IMR-90 (cell line): ENCODE results near the gene MRPS26. TPM values are rescaled to one million over a fixed set of nuclear protein-coding genes. Genes with fewer than 3 reads are reported as not detected.

ENCODE experiments used
- ATAC-seq: fragments of 200-7000 bp; cut with Tn5 transposase; 2 replicates; pipeline ENCODE4 v1.9.1; 2020; ENCODE audit warnings: low read depth, mild to moderate bottlenecking, moderate library complexity
- BruUV-seq: library from RNA; stranded (reverse); fragments of 400-500 nt; replicated peaks from 2 replicates; lab custom pipeline; 2021; lab: Mats Ljungman, UMichigan
- CTCF ChIA-PET: fragments of 300-600 bp; formaldehyde crosslinking; extraction: SDS; loops from one replicate; lab custom pipeline; 2021; ENCODE audit warnings: antibody characterized with exemption; lab: Yijun Ruan, JAX
- POLR2A ChIA-PET: fragments of 300-600 bp; sonication (Branson Sonifier 250); formaldehyde crosslinking; loops from one replicate; lab custom pipeline; 2022; ENCODE audit warnings: antibody characterized with exemption; ENCODE audit not compliant: unreplicated experiment; lab: Charles Lee
- DNase-seq: peaks from one replicate; pipeline ENCODE4 v3.0.0; 2013
- H2AFZ ChIP-seq: replicated peaks from 2 replicates; pipeline ENCODE3; 2013; ENCODE audit warnings: low read length, mild to moderate bottlenecking; ENCODE audit not compliant: poor library complexity
- H2AK5ac ChIP-seq: 2 replicates; pipeline ENCODE4 v1.6.1; 2013; ENCODE audit warnings: low read depth, low read length, inconsistent platforms
- H2AK9ac ChIP-seq: replicated peaks from 2 replicates; pipeline ENCODE3; 2013; ENCODE audit warnings: mild to moderate bottlenecking, low read depth, low read length, moderate library complexity; ENCODE audit not compliant: poor library complexity
- H2BK120ac ChIP-seq: 2 replicates; pipeline ENCODE4 v1.6.1; 2013; ENCODE audit warnings: low read depth, low read length, inconsistent platforms
- H2BK15ac ChIP-seq: 3 replicates; pipeline ENCODE4 v1.6.1; 2013; ENCODE audit warnings: low read depth, low read length, inconsistent platforms
- H2BK20ac ChIP-seq: 2 replicates; pipeline ENCODE4 v1.6.1; 2013; ENCODE audit warnings: low read depth, mild to moderate bottlenecking, inconsistent platforms, low read length, moderate library complexity
- H2BK5ac ChIP-seq: 2 replicates; pipeline ENCODE4 v1.6.1; 2013; ENCODE audit warnings: mild to moderate bottlenecking, low read depth, low read length, inconsistent platforms; ENCODE audit not compliant: poor library complexity, severe bottlenecking
- H3K14ac ChIP-seq: replicated peaks from 2 replicates; pipeline ENCODE4 v1.6.1; 2013; ENCODE audit warnings: low read depth, low read length, inconsistent platforms
- H3K18ac ChIP-seq: 2 replicates; pipeline ENCODE4 v1.6.1; 2013; ENCODE audit warnings: low read depth, low read length, control low read depth
- H3K23ac ChIP-seq: 2 replicates; pipeline ENCODE4 v1.6.1; 2013; ENCODE audit warnings: low read depth, low read length, inconsistent platforms
- H3K27ac ChIP-seq: 2 replicates; pipeline ENCODE4 v1.5.1; 2013; ENCODE audit warnings: mild to moderate bottlenecking, control low read depth, low read length; ENCODE audit not compliant: insufficient read depth
- H3K27me3 ChIP-seq: 2 replicates; pipeline ENCODE4 v1.6.1; 2013; ENCODE audit warnings: low read length; ENCODE audit not compliant: control insufficient read depth, insufficient read depth
- H3K36me3 ChIP-seq: 2 replicates; pipeline ENCODE4 v1.6.1; 2013; ENCODE audit warnings: low read length, mixed read lengths; ENCODE audit not compliant: control insufficient read depth, insufficient read depth
- H3K4ac ChIP-seq: 2 replicates; pipeline ENCODE4 v1.6.1; 2013; ENCODE audit warnings: low read depth, low read length, inconsistent platforms
- H3K4me1 ChIP-seq: 2 replicates; pipeline ENCODE4 v1.6.1; 2013; ENCODE audit warnings: low read length, mixed read lengths; ENCODE audit not compliant: control insufficient read depth, insufficient read depth
- H3K4me2 ChIP-seq: 2 replicates; pipeline ENCODE4 v1.6.1; 2013; ENCODE audit warnings: low read depth, mild to moderate bottlenecking, control low read depth, low read length, moderate library complexity
- H3K4me3 ChIP-seq: 2 replicates; pipeline ENCODE4 v1.5.1; 2013; ENCODE audit warnings: low read depth, mild to moderate bottlenecking, control low read depth, low read length, moderate library complexity; ENCODE audit not compliant: insufficient read depth
- H3K56ac ChIP-seq: 2 replicates; pipeline ENCODE4 v1.6.1; 2013; ENCODE audit warnings: low read length, inconsistent platforms; ENCODE audit not compliant: insufficient read depth; ENCODE audit errors: extremely low read depth
- H3K79me1 ChIP-seq, 2 experiments: 2 replicates each; pipeline ENCODE4 v1.6.1; 2013; ENCODE audit warnings: low read length in 2 of 2, inconsistent platforms in 1 of 2, low read depth in 1 of 2
- H3K9ac ChIP-seq: 2 replicates; pipeline ENCODE4 v1.6.1; 2013; ENCODE audit warnings: low read depth, low read length, control low read depth
- H3K9me1 ChIP-seq: 2 replicates; pipeline ENCODE4 v1.6.1; 2013; ENCODE audit warnings: low read length, inconsistent platforms; ENCODE audit not compliant: insufficient read depth
- H3K9me3 ChIP-seq: 2 replicates; pipeline ENCODE4 v1.6.1; 2013; ENCODE audit warnings: low read length; ENCODE audit not compliant: control insufficient read depth, insufficient read depth
- H4K20me1 ChIP-seq: 2 replicates; pipeline ENCODE4 v1.6.1; 2013; ENCODE audit warnings: low read length, inconsistent platforms; ENCODE audit not compliant: insufficient read depth
- H4K5ac ChIP-seq: 2 replicates; pipeline ENCODE4 v1.6.1; 2013; ENCODE audit warnings: mild to moderate bottlenecking, low read depth, low read length, control low read depth
- H4K8ac ChIP-seq, 2 experiments: 2 replicates each; pipeline ENCODE4 v1.6.1; 2013; ENCODE audit warnings: low read depth in 2 of 2, low read length in 2 of 2, control low read depth in 1 of 2, inconsistent platforms in 1 of 2
- H4K91ac ChIP-seq: 2 replicates; pipeline ENCODE4 v1.6.1; 2013; ENCODE audit warnings: low read depth, low read length, inconsistent platforms; ENCODE audit not compliant: insufficient read depth
- BHLHE40 ChIP-seq: fragments of 150-350 bp; IDR thresholded peaks from 2 replicates; pipeline ENCODE4 v1.6.1; 2016; ENCODE audit warnings: mild to moderate bottlenecking, low read depth, low read length
- CEBPB ChIP-seq: IDR thresholded peaks from 2 replicates; pipeline ENCODE4 v1.6.1; 2012; ENCODE audit warnings: low read depth, low read length, improper control_type of control experiment
- CHD1 ChIP-seq: IDR thresholded peaks from 2 replicates; pipeline ENCODE4 v1.6.1; 2012; ENCODE audit warnings: low read depth, low read length, improper control_type of control experiment
- FOS ChIP-seq: fragments of 150-350 bp; IDR thresholded peaks from 2 replicates; pipeline ENCODE4 v1.6.1; 2016; ENCODE audit warnings: low read depth, low read length
- MAFK ChIP-seq: IDR thresholded peaks from 2 replicates; pipeline ENCODE4 v1.6.1; 2012; ENCODE audit warnings: low read depth, low read length, improper control_type of control experiment
- MAZ ChIP-seq: IDR thresholded peaks from 2 replicates; pipeline ENCODE4 v1.6.1; 2012; ENCODE audit warnings: low read depth, mild to moderate bottlenecking, low read length, improper control_type of control experiment, moderate library complexity, borderline replicate concordance
- MXI1 ChIP-seq: IDR thresholded peaks from 2 replicates; pipeline ENCODE4 v1.6.1; 2012; ENCODE audit warnings: low read depth, mild to moderate bottlenecking, low read length, moderate library complexity, borderline replicate concordance
- NFE2L2 ChIP-seq: fragments of 150-350 bp; IDR thresholded peaks from 2 replicates; pipeline ENCODE4 v1.6.1; 2016; ENCODE audit warnings: low read depth, mild to moderate bottlenecking, low read length
- POLR2A ChIP-seq: IDR thresholded peaks from 2 replicates; pipeline ENCODE4 v1.6.1; 2012; ENCODE audit warnings: mild to moderate bottlenecking, low read depth, low read length
- RAD21 ChIP-seq: IDR thresholded peaks from 2 replicates; pipeline ENCODE4 v1.6.1; 2012; ENCODE audit warnings: low read length, improper control_type of control experiment
- RCOR1 ChIP-seq: IDR thresholded peaks from 2 replicates; pipeline ENCODE4 v1.6.1; 2012; ENCODE audit warnings: mild to moderate bottlenecking, low read length, improper control_type of control experiment; ENCODE audit not compliant: insufficient replicate concordance
- RFX5 ChIP-seq: IDR thresholded peaks from 2 replicates; pipeline ENCODE4 v1.8.0; 2012; ENCODE audit warnings: low read depth, mild to moderate bottlenecking, low read length, moderate library complexity
- SMC3 ChIP-seq: fragments of 150-350 bp; IDR thresholded peaks from 2 replicates; pipeline ENCODE4 v1.6.1; 2016; ENCODE audit warnings: low read depth, mild to moderate bottlenecking, antibody characterized with exemption, low read length, moderate library complexity
- WGBS, 2 experiments: methylation state at CpG; one replicate each; pipeline versions ENCODE4 v1.1.5 to v1.1.7; 2013; ENCODE audit warnings: missing lambda C conversion rate in 2 of 2; ENCODE audit not compliant: insufficient read length in 1 of 2; ENCODE audit errors: extremely low coverage in 2 of 2; 5-methylcytosine and 5-hydroxymethylcytosine counted together
- dilution Hi-C: fragments of 300-500 bp; cut with HindIII; formaldehyde crosslinking; loops from one replicate; pipeline ENCODE4 v1.14.3; 2018; ENCODE audit warnings: low sequenced_read_pairs; ENCODE audit not compliant: unreplicated experiment
- in situ Hi-C: fragments of 300-500 bp; cut with MboI; formaldehyde crosslinking; loops from 3 replicates; pipeline ENCODE4 v1.14.3; 2019; ENCODE audit warnings: low sequenced_read_pairs, inconsistent platforms, mixed read lengths
- intact Hi-C: fragments of 100-400 bp; cut with micrococcal nuclease; formaldehyde crosslinking; loops from 2 replicates; pipeline ENCODE4 v1.10.0; 2022
- polyA plus RNA-seq, 3 experiments: library from polyadenylated mRNA; depleted of rRNA; stranded (reverse); fragments of >200 nt; gene quantifications; 2 replicates each; pipeline ENCODE4 v1.2.3, GENCODE V29; 2012; ENCODE audit warnings: low replicate concordance in 1 of 3
- total RNA-seq: library from RNA; depleted of rRNA; stranded (reverse); fragments of >200 nt; gene quantifications from 2 replicates; pipeline ENCODE4 v1.2.3, GENCODE V29; 2012
- TF ChIP-seq, protein P1 (sequence below): conservative IDR thresholded peaks from 2 replicates; pipeline ENCODE4 v1.5.1; 2012; ENCODE audit warnings: mild to moderate bottlenecking, low read depth, low read length, improper control_type of control experiment
- TF ChIP-seq, protein P2 (sequence below): fragments of 150-350 bp; IDR thresholded peaks from 2 replicates; pipeline ENCODE4 v1.6.1; 2017; ENCODE audit warnings: mild to moderate bottlenecking, antibody characterized with exemption, low read length, low read depth
- TF ChIP-seq, protein P3 (sequence below): fragments of 150-350 bp; IDR thresholded peaks from 2 replicates; pipeline ENCODE4 v1.6.1; 2016; ENCODE audit warnings: low read depth, mild to moderate bottlenecking, low read length, moderate library complexity, borderline replicate concordance

The MRPS26 gene
- total and polyA plus RNA-seq, 2 of the 4 experiments (the other 2 are of a cell fraction): 22.2 to 38.6 TPM

DNA sequence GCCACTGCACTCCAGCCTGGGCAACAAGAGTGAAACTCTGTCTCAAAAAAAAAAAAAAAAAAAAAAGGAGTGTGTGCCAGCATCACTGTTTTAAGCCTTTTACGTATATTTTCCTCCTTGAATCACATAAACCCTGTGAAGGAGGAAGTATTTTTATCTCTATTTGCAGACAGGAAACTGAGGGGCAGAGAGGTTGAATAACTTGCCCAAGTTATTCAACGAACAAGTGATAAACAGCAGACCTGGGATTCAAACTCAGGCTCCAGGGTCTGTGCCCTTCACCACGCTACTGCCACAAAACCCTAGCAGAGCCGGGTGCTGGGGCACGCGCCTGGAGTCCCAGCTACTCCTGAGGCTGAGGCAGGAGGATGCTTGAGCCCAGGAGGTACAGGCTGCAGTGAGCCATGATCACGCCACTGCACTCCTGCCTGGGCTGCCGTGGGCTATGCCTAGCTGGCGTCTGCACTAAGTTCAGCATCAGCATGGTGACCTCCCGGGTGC, 48.1 kb downstream of the MRPS26 start:
- 79% methylated on average over 5 of the region's 10 CpGs; no CpG with 5 or more reads in 1 of the 2 experiments for WGBS, 2 experiments
- Histone ChIP-seq H3K4me2 (no peak overlapping the region), H3K4ac (no peak overlapping the region), H3K14ac (no peak overlapping the region; the same call in 1 of the 2 replicates), H4K5ac (no peak overlapping the region), H3K9me1 (no peaks in the 10 kb centered on the region), H3K56ac (no peak overlapping the region), H2BK5ac (no peak overlapping the region), H3K9me3 (no peaks in the 10 kb centered on the region), H3K9ac (no peak overlapping the region), H4K8ac (no peak overlapping the region), H3K79me1 (no peaks in the 10 kb centered on the region), H2AFZ (no peak overlapping the region), H3K27me3 (peaks cover 32% of the 10 kb centered on the region), H2BK20ac (no peak overlapping the region), H2BK120ac (no peak overlapping the region), H3K36me3 (no peaks in the 10 kb centered on the region), H2BK15ac (no peak overlapping the region), H3K4me3 (no peak overlapping the region), H4K20me1 (no peaks in the 10 kb centered on the region), H3K4me1 (no peaks in the 10 kb centered on the region), H2AK5ac (no peak overlapping the region), H3K23ac (no peak overlapping the region), H3K18ac (no peak overlapping the region), H4K91ac (no peak overlapping the region), H3K27ac (no peak overlapping the region), H2AK9ac (no peak overlapping the region)
- no peak for DNase-seq
- ATAC-seq: no peak
- dilution Hi-C loops: no loop called here
- ChIA-PET POLR2A (no interaction called here), CTCF (no interaction called here)
- in situ Hi-C loops: no loop called here
- intact Hi-C loops: no loop called here
- no TSS peak for BruUV-seq
- TF ChIP-seq, protein P1, sequence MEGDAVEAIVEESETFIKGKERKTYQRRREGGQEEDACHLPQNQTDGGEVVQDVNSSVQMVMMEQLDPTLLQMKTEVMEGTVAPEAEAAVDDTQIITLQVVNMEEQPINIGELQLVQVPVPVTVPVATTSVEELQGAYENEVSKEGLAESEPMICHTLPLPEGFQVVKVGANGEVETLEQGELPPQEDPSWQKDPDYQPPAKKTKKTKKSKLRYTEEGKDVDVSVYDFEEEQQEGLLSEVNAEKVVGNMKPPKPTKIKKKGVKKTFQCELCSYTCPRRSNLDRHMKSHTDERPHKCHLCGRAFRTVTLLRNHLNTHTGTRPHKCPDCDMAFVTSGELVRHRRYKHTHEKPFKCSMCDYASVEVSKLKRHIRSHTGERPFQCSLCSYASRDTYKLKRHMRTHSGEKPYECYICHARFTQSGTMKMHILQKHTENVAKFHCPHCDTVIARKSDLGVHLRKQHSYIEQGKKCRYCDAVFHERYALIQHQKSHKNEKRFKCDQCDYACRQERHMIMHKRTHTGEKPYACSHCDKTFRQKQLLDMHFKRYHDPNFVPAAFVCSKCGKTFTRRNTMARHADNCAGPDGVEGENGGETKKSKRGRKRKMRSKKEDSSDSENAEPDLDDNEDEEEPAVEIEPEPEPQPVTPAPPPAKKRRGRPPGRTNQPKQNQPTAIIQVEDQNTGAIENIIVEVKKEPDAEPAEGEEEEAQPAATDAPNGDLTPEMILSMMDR: no peak
- TF ChIP-seq CEBPB (no peak), MXI1 (no peak), MAFK (no peak), RAD21 (no peak), SMC3 (no peak), RCOR1 (no peak), MAZ (no peak), FOS (no peak), BHLHE40 (no peak), CHD1 (no peak), POLR2A (no peak), NFE2L2 (no peak), RFX5 (no peak)
- TF ChIP-seq, protein P2, sequence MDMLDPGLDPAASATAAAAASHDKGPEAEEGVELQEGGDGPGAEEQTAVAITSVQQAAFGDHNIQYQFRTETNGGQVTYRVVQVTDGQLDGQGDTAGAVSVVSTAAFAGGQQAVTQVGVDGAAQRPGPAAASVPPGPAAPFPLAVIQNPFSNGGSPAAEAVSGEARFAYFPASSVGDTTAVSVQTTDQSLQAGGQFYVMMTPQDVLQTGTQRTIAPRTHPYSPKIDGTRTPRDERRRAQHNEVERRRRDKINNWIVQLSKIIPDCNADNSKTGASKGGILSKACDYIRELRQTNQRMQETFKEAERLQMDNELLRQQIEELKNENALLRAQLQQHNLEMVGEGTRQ: no peak
- TF ChIP-seq, protein P3, sequence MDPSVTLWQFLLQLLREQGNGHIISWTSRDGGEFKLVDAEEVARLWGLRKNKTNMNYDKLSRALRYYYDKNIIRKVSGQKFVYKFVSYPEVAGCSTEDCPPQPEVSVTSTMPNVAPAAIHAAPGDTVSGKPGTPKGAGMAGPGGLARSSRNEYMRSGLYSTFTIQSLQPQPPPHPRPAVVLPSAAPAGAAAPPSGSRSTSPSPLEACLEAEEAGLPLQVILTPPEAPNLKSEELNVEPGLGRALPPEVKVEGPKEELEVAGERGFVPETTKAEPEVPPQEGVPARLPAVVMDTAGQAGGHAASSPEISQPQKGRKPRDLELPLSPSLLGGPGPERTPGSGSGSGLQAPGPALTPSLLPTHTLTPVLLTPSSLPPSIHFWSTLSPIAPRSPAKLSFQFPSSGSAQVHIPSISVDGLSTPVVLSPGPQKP: no peak
